NCI-H82 (cell line): ENCODE data around the gene SALL3.

Source experiments
- DNase-seq: peaks from one replicate; lab custom pipeline; 2025; lab: John Stamatoyannopoulos, UW

Gene SALL3

DNA sequence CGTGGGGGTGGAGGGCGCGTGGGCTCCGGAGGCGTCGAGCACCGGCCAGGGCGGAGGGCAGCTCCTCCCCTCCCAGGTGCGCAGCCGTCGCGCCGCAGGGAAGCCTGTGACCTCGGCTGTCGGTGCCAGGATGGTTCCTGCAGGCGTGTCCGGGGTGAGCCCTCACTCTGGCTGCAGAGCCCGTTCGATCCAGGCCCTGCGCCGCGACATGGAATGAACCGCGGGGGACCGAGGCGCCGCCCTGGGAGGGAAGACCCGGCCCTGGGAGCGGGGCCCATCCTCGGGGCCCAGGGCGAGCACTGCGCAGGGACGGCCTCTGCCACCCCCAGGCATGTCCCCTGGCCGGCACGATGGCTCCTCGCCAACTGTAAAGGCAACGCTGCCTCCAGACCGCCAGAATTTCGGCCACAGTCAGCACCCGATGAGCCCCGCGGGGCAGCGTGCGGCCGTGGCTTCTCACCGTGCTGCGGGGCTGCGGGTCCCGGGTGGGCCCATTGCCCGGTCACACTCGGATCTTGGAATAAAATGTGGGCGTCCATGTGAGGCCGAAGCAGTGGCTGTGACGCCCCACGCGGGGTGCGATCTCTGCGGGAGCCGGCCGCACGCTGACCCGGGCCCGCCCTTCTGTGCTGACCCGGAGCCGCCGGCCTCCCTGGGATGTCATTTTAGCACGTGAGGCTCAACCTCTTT lies 26.6 kb downstream of the SALL3 start:
- DNase-seq = no peak

DNA sequence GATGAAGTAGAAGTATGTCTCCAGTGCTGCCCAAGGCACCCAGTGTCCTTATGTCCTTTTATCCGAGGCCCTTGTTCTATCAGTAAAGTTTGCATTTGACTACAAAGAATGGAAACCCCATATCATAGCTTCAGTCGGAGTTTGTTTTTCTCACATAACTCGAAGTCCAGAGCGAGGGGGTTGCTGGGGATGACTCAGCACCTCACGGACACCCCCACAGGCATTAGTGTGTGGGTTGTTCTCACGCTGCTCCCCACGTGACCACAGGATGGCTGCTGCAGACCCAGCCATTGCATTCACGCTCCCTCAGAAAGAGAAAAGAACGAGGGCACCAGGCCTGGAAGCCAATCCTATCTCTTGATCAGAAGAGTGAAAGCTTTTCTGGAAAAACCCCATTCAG lies 27.8 kb downstream of the SALL3 start:
- no peak for DNase-seq

DNA sequence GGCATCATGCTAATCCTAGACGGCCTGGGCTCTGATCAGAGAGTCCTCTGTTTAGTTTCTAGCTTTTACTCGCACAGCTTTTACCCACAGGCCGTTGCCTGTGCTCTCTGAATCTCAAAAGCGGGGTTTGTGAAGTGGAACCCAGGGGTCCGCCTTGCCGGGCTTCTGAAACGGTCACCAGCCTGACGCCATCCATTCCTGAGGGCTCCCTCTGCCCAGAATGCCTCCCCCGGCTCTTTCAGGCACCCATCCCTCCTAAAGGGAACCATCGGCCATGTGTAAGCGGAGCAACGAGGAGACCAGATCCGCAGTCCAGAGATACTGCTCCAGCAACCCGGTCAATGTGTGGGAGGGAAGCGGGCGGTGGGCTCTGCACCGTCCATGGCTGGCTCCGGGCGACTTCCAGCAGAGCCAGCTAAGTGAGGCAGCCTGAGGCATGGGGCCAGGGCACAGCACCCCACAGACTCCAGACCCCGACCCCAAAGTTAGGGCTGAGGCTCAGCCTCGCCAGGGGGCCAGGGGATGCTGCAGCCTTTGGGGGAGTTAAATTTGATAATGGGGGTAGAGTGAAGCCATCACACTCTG lies 28.8 kb downstream of the SALL3 start:
- DNase-seq = no peak

DNA sequence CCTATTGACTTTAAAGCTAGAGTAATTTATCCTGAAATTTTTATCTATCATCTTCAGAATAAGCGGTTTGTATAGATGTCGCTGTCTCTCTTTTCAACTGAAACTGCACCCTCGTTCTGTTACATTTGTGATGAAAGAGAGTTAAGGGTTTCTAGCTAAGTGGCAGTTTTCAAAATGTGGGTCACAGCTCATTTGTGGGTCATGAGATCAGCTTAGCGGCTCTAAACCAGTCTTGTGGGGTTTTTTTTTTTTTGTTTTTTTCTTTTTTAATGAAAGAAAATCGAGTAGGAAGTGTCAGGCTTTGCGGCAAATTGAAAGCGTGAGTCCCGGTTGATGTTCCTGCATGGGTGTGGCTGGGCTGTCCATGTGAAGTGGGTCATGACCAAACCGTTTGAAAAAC lies 31.2 kb downstream of the SALL3 start:
- no peak for DNase-seq

DNA sequence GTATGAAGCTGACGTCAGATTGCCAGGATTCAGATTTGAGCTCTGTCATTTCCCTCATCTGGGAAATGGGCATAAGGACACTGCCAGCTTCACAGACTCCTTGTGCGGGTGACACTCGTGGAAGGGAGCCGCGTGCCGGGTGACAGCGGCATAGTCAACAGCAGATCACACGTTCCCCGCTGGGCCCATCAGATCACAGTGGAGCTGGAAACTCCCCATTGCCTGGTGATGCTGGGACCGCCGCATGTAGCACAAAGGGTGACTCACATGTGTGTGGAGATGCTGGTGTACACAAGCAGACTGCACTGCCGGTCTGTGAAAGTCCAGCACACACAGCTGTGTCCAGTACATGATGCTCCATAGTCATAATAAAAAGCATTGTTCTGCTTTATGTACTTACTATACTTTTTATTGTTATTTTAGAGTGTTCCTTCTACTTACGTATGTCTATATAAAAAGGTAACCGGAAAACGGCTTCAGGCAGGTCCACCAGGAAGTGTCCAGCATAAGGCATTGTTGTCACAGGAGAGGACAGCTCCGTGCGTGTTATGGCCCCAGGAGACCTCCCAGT lies 31.8 kb downstream of the SALL3 start:
- no peak for DNase-seq

DNA sequence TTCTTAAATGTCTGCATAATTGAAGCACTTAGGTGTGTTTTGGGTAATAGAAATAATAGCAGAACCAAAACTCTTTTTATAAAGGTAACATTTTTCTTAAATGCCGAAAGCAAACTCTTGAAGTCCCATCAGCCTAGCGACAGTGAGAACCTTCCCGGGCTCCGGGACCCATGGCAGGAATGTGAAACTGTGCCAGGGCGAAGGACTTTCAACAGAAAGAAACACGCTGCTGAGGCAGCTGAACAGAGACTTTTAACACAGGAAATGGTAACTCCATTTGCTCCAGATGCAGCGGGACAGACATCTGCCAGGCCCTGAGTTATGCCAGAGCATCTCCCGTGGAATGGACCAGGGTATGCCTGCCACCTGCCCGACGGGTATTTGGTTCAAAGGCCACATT lies 34.3 kb downstream of the SALL3 start:
- DNase-seq = no peak

DNA sequence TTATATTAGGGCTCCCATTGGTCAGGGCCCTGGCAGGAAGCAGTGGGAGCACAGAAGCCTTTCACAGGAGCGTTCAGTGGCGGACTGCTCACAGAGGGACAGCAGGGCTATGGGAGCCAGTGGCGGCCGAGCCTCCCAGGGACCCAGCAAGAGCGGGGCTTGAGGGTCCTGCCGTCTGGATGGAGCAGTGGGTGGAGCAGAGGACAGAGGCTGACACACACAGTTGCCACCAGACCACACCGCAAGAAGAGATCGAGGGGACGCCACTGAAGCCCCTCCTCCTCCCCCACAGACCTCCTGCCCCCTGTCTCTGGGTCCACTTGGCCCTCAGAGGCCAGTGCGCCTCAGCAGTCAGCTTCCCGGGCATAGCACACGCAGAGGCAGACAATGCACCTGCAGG lies 39.3 kb downstream of the SALL3 start:
- no peak for DNase-seq

DNA sequence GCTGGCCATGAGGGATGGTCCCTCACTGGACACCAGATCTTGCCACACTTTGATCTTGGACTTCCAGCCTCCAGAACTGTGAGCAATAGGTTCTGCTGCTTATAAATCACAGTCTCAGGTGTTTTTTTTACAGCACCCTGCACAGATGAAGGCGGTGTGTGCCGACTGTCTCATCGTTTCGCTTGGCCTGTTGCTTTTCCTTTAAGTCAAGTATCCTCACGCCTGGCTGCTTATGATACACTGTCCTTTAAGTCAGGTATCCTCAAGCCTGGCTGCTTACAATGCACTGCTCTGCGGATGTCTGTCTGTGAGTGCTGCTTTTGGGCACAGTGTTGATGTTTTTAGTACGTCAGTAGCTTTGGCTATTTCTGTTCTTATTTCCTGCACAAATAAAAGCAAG lies 40.3 kb downstream of the SALL3 start:
- no peak for DNase-seq

DNA sequence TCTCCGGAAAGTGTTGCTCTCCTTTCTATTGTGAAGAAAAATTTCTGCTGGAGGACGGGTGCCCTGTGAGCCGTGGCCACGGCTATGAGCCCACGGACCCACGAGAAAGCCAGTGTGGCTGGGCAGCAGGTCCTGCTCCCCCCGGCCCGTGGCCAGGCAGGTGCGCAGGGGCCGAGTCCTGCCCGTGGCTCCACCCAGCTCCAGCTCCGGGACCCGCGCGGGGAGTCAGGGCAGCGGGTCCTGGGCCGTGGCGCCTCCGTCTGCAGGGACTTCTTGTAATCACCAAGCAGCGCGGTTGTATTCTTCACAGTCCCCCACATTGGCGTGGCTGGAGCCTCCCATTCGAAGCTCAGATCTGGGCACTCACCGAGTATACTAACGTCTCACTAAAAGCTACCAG lies 43.0 kb downstream of the SALL3 start:
- no peak for DNase-seq

DNA sequence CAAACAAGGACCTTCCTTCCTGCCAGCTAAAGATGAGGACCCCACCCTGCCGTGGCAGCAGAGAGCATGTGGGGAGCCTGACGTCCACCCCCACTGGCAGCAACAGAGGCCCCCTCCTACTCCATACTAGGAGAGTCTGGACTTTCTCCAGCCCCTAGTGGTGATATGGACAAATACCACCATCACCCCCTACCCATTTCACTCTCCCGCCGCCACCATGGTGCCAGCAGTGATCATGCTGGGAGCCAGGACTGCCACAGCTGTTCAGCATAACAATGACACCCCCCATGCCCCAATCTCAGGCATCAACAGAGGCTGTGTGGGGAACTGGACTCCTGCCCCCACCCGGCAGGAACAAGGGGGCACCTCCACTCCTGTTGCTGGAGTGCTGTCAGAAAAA lies 46.9 kb downstream of the SALL3 start:
- no peak for DNase-seq

DNA sequence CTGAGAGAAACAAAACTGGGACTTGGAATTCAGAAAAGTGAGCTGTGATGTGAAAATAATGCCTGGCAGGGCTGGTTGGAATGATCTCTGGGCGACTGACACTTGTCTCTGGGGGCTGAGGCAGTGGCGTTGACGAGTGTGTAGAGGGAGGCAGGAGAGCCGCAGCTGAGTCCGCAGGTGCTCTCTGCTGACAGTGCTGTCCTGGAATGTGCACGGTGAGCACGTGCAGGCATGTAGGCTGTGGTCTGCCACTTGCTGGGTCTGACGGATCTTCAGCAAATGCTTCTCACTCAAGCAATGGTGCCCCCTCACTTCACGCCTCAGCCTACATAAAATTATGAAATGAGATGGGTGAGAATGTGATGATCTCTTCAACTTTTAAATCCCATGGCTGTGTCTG lies 51.1 kb downstream of the SALL3 start:
- no peak for DNase-seq

DNA sequence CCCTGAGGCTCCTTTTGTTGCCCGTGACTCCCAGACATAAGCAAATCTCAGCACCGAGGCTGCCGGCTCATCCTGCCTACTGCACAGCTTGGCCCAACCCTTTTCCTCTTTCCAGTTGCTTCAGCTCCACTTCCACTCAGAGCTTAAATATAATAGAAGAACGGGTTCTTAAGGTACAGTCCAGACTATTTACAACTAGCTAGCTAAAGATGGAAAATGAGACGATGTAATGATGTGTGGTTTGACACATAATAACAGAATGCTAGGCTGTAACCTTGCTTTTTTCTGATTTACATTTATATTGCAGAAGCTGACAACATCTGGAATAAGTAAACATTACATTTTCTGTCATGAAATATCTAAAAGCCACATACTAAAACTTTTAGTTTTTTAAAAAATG lies 62.7 kb downstream of the SALL3 start:
- no peak for DNase-seq

DNA sequence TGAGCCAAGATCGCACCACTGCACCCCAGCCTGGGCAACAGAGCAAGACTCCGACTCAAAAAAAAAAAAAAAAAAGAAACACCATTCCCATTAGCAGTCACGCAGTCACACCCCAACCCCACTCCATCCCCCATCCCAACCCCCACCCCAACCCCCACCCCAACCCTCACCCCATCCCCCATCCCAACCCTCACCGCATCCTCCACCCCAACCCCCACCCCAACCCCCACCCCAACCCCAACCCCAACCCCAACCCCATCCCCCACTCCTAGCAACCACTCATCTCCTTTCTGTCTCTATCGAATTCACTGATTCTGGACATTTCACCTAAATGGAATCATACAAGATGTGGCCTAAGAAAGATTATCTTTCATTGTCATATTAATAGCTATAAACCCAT lies 63.7 kb downstream of the SALL3 start:
- no peak for DNase-seq

DNA sequence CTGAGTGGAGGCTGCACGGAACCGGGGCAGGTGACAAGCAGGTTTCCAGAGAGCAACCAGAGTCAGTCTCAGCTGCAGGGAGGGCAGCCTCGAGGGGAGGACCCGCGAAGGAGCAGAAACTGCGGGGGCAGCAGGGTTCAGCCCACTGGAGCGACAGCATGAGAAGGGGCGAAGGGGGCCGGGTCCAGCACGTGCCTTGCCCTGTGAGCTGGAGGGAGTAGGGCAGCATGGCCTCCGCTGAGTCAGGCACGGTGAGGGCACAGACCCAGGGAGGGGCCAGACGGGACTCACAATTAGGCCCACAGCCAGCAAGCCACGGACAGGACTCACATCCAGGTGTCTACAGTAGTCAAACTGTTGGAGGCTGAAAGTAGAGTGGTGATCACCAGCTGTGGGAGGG lies 66.9 kb downstream of the SALL3 start:
- no peak for DNase-seq

DNA sequence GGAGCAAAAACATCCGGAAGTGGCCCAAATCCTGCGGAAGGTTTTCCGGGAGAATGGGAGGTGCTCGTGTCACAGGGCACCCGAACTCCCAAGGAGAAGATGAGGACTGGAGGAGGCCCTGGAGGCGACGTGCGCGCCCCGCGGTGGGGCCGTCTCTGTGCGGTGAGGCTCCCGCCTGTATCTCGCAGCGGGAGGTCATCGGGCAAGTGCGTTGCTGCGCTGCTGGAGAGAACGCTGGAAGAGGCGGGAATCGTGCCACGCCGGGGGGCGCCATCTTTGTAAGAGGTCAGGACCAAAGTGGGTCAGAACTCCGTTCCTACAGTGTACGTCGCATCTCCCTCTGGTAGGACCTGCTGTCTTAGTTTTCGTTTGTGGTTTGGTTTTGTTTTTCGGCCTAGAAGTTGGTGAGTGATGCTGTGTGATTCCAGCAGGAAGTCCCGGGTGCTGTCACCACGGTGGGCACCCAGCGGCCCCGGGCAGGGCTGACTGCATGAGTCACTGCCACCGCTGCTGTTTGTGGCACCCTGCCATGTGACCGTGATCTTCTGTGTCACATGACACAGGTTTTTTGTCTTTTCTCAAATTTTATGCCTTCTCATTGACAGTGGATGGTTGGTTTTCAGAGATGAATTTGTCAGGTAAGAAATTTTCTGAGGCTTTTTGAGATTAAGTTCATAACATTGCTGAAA lies 68.1 kb downstream of the SALL3 start:
- no peak for DNase-seq

DNA sequence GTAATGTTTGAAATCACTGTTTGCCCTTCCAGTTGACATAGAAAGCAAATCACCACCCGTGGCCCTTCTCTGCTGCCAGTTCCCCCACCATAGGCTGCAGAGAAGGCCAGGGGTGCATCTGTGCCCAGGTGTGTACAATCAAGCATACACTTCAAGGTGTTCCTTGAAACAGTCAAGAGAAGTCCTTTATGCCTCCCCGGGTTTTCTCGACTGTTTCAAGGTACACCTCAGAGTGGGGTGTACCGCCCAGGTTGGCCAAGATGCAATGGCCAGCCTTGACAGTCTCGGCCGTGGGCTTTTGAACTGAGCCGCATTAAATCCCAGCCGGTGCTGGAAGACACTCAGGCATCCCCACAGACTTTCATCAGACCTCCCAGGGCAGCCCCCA lies 68.6 kb downstream of the SALL3 start:
- no peak for DNase-seq

DNA sequence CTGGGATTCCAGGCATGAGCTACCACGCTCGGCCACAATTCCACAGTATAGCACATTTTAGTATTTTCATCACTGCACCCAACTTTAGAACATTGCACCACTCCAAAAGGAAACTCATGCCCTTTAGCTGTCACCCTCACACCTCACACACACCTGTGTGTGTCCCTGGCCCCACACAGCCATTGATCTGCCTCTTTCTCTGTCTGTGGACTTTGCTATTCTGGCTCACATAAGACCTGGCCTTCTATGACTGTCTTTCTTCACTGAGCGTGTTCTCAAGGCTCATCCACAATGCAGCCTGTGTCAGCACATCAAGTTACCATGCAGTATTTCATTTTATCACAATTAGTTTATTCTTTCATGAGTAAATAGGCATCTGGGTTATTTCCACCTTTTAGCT lies 69.9 kb downstream of the SALL3 start:
- no peak for DNase-seq
